Medulla oblongata (tissue), 1 donor: ENCODE results near the gene BBS9.

Source experiments
- DNase-seq: peaks from one replicate; pipeline ENCODE4 v3.0.0-alpha.2; 2015; ENCODE audit errors: extremely low spot score

Gene BBS9

DNA sequence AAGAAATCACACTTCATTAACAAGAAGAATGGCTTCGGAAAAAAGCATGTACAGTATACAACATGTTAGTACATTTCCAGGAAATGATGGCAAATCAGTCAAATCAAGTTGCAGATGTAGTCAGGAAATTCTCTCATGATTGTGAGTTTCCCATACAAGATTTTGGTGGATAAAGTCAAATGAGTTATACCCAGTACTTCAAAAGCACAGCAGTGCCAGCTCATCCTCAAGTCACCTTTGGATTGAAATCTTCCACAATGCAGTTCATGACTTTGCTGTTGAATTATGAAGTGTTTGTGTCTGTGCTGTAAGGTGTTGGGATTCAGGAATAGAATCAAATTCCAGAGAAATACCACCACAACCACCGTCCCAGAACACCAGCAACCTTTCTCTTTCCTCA is 474.7 kb downstream of the BBS9 start:
- DNase-seq: no peak

DNA sequence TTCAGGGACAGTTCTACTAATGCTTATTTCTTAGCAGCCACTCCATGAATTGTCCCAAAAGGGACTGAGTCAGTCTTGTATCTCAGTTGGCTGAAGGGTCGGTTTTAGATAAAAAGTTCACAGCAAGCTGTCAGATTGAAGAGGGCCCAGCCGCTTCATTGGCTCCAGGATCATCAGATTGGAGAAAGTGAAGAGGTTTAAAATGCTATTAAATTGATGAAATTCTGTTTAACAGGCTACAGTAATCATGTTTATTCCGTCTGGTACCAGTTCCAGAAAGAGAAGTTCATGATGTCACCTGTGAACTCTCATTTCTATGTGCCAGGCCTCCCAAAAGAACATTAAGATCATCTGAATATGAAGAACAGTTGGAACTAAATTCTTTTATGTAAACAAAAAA is 481.6 kb downstream of the BBS9 start:
- no peak for DNase-seq

DNA sequence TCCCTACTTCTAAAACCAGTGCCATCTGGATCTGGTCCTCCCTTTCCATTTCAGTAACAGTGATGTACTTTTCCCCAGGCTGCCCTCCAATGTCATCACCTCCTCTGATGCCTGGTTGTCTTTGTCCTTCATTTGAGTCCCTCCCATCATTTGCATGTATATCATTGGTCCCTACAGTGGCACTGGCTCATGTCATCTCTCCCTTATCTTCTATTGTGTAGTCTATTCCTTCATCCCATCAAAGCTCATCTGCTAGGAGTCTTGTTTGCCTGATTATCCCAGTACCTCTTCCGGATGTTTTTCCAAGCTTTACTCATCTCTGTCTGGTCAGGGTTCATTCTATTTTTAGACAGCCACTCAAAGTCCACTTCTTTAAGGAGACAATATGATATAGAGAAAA is 483.1 kb downstream of the BBS9 start:
- no peak for DNase-seq

DNA sequence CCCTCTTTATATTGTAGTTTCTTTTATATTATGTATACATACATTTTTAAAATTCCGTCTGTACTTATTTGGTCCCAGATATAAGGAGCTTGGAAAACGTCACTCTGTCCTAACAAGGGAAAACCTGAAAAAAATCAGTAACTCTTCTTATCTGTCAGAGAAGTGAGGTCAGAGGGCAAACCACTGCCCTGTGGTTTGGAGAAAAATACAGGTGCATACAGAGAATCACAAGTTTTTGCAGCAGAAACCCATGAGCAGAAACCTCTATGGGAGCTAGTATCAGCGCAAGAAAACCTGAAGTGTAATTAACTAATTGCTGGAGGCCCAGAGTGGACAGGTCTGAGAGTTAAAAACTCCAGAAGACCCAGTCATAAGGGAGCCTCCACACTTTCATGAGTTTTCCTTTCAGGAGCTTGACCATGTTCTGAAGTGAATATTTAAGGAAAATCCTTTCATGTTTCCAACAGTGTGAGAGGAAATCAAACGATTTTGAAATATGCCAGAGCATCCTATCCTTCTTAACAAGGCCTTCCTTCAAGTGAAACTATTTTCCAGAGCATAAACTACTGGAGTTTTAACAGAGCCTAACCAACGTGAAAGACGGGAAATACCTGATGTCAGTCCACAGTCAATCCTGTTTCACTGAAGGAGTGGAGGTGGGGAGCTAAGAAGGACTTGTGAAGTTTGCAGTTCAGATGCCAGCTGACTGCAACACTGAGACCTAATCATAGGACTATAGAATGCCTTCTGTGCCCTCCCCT is 485.2 kb downstream of the BBS9 start:
- no peak for DNase-seq

DNA sequence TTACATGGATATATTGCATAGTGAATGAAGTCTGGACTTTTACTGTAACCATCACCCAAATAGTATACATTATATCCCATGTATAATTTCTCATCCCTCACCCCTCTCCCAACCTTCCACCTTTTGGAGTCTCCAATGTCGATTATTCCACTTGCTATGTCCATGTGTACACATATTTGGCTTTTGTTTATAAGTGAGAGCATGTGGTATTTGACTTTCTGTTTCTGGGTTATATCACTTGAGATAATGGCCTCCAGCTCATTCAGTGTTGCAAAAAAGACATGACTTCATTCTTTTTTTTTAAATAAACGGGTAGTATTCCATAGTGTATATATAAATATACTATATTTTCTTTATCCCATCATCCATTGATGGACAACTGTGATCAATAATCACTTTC is 487.4 kb downstream of the BBS9 start:
- no peak for DNase-seq

DNA sequence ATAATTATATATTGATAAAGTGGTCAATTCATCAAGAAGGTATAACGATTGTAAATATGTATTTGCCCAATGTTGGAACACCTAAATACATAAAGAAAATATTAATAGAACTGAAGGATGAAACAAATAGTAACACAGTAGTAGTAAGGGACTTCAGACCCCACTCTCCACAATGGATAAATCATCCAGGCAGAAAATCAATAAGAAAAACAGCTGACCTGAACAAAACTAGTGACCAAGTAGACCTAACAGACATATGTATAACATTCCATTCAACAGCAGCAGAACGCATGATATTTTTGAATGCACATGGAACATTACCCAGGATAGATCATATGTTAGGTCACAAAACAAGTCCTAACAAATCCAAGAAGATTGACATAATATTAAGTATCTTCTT is 489.9 kb downstream of the BBS9 start:
- no peak for DNase-seq

DNA sequence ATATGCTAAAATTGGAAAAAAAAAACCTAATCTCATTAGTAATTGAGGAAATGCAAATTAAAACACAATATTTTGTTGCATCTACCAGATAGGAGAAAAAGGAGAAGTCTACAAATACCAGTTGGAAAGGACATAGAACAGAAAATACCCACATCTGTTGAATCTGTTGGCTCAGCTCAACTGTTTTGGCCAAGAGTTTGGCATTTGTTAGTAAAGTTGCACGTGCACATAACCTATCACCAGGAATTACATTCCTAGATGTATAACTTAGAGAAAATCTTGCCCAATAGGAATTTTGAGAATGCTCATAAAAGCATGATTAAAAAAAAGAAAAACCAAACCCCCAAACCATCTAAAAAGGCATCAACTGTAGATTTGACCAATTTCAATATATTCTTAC is 493.9 kb downstream of the BBS9 start:
- no peak for DNase-seq

DNA sequence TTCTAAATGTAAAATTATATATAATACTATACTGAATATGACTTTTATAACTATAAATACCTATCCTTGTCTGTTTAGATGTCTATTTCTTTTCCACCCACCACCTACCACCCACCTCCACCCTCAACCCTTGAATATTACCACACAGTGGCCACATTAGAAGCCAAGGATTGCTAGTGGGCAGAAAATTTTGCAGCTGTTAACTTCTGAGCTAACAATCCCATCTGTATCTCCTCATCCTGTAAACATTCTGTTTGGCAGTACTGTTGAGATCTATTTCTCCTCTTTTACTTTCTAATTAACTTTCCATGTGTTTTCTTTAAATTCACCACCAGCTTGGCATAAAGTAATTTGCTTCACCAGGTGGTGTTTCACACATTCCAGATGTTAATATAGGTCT is 494.9 kb downstream of the BBS9 start:
- no peak for DNase-seq

DNA sequence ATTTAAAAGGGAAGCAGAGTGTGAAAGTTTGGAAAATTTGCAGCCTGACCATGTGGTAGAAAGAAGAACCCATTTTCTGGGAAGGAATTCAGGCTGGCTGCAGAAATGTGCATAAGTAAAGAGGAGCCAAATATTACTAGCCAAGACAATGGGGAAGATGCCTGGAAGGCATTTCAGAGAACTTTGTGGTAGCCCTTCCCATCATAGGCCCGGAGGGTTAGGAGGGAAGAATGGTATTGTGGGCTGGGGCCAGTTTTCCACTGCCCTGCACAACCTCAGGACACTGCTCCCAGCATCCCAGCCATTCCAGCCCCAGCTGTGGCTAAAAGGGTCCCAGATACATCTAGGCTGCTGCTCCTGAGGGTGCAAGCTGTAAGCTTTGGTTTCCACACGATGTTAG is 497.5 kb downstream of the BBS9 start:
- DNase-seq: no peak

DNA sequence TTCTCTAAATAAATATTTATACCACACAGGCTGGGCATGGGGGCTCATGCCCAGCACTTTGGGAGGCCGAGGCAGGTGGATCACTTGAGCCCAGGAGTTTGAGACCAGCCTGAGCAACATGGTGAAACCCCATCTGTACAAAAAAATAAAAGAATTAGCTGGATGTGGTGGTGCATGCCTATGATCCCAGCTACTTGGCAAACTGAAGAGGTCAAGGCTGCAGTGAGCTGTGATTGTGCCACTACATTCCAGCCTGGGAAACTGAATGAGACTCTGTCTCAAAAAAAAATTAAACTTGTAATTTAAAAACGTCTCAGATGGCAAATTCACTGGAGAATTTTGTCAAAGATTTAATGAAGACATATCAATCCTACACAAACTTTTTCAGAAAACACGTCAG is 498.4 kb downstream of the BBS9 start:
- DNase-seq: no peak

DNA sequence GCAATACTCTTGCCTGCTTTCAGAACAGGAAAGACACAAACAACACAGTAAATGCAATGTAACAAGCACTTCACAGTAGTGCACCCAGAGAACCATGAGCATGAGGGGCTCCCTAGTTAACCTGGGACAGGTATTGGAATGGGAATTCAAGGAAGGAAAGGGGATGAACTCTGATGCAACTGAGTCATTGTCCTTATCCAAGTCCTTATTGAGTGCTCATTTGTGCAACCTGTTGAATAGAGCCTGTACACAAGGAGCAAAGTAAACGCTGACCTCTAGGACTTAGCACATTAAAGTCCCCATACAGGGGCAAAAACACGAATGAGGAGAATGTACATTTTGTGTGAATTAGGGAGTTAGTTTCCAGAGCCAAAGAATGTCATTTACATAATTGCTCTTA is 499.5 kb downstream of the BBS9 start:
- DNase-seq: no peak

DNA sequence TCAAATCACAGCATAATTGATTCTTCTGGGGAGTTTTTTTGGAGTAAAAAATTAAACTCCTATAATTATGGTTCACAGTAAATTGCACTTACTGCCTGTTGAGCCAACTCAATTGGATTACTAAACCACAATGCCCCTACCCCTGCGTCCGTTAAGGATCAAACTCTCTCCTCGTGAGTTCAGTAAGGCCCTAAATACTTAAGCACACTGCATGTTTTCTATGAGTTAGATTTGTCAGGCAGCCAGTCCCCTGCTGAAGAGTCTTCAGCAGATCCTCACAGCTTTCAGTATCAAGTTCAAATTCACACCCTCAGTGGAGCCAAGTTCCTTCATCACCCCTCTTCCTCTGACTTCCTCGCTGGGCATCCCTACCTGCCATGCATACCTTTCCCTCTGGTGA is 501.0 kb downstream of the BBS9 start:
- no peak for DNase-seq

DNA sequence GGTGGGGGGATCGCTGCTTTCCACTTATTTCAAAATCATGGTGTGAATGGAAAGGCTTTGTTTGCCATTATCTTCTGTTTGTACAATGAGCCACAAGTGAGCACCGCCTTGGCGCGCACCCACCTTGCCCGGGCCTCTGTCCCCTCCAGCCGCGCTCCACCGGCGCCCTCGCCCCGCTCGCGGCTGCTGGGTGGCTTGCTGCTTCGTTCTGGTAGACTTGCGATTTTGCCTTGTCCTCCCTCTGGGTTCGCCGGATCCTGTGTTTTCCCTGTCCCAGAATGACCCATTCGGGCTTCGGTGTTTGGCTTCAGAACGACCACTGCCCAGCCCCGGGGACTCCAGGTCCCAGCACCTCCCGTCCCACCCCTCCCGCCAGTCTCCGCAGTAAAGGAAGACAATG is 503.0 kb downstream of the BBS9 start:
- DNase-seq: no peak

DNA sequence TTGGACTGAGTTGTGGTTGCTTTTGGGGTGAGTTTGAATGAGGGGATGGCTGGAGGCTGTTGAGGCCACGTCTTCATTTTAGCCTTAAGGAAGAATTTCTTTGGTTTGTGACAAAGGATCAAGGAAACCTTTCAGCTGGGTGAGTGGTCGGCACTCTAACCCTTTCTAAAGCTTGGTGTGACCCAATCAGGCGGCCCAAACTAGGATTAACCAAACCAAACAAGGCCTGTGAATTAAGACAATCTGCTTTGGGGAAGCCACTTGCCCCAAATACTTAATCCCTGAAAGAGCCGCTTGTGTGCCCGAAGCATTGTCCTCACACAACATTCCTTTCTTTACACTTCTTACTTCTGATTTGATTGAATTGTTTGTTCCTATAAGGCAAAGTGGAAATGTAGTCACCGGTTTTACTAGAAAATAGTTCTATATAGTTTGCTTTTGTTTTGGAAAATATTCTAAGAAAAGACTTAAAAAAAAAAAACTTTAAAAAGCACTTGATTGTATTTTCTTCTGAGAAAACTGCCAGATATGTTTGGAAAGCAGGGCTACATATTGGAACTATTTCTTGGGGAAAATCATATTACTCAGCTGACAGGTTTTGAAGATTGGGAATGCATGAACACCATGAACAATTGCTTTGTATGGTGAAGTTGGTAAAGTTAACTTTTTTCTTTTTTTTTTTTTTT is 503.6 kb downstream of the BBS9 start:
- DNase-seq: no peak

DNA sequence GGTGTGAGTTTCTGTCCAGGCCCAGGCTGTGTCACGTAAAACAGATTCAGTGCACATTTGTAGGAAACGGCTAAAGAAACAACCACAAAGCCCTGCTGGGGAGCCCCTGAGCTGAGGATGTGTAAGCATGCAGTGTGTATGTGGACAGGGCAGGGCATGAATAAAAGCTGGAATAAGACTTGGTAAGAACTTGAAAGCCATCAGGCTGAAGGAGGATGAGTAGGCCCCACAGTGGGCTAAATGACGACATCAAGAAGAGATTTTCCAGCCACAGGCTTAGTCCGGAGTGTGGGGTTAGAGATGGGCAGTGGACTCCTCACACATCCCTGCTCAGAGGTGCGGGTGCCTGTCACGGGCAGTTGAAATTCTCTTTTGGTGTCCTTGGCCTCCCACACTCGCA is 505.2 kb downstream of the BBS9 start:
- no peak for DNase-seq

DNA sequence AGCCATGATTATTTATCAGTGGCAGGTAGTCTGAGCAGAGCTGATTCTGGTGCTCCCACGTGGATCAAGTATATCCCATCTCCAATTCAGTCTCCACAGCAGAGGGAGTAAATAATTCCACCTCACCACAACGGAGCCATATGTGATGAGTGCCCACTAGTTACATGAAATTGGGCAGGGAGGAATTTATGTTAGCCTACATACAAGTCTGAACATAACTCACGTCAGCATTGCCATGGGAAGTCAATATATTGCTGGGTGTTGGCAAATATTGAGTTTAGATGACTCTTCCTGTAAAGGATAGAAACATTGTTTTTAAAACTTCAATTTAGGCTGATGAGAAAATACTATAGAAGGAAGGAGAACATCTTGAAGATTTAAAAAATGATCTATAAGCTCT is 507.0 kb downstream of the BBS9 start:
- DNase-seq: no peak

DNA sequence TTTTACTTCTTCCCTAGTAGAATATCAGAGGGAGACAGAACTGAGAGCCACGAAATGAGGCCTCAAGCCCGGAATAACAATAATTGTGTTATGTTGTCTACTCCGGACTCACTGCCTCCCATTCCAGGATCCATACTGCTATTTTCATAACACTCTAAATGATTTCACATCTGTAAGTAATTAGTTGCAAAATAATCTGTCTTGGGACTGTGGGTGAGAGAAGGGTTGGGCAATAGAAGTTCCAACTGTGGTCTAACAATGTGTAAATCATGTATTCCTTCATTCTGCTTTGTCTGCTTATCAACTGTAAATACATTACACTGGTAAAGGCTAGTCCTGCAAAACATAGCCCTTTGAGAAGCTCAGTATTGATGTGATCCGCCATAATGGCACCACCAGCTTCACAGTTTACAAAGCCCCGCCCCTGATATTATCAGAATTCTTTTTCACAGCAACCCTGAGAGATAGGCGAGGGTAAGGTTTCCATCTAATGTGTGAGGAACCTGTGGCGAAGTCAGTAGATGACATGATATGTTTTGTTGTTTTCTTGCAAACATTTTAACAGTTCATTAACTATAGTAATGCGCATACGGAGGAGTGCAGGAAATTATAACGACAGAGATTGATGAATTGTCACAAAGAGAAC is 510.3 kb downstream of the BBS9 start:
- DNase-seq: no peak

DNA sequence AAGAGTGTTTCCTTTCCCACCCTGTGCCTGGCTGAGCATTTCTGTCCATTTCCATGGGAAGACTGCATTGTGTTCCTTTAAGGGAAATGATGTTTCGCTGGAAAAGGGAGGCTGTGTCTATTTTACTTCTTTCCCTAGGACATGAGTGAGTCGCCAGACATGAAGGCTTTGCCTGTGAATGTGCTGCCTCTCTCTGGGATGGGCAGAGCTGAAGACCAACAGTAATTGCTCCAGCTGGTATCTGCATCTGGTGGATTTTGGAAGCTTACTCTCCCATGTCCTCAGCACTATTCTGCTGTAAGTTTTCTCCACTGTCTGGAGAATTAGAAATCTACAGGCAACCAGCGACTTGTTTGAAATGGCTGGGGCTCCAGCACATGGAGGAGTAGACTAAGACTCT is 511.4 kb downstream of the BBS9 start:
- no peak for DNase-seq

DNA sequence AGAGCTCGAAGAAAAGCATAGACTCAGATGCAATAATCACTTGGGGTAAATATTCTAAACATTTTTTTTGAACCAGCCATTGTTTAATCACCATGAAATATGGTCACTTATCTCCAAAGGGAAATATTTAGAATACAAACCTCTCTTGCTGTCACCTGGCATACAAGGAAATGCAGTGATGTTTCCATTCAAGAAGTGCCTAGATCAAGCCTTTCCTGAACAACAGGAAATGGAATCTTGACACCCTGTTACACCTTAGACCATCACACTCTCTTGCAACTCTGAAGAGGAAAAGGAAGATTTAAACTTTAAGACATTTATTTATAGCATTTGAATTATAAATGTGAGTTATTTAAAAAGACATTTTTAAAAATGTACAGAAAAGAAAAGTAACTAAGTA is 512.9 kb downstream of the BBS9 start:
- no peak for DNase-seq

DNA sequence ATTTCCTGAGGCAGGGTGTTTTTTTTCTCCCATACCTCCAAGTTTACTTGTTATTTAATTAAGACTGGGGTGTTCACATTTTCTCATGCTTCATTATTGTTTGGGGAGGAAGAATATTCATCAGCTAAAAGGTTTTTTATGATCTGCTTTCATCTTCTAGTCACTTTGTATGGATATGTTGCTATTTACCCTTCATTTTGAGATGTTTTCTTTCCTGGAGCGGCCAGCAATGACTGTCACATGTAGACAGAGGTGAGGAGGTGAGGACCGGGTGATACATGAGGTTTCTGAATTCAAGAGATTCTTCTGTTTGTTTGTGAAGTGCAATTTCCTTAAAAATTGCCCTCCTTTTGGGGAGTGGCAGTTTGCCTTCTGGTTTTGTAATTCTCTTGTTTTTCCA is 514.2 kb downstream of the BBS9 start:
- DNase-seq: no peak

DNA sequence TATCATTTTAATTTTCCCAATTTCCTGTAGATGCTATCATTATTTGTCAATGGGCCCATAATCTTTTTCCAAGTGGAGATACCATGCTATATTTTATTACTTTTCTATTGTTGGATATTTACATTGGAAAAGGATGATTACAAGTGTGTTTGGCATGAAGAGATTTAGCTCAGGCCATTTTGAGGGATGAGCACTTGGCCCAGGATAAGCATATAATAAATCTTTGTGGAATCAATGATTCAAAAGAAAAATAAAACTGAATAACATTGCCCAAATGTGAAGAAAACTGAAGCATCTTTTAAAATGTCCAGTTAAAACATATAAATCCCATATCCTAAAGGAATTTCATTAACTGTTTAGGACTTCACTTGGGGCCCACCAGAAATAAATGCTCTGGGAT is 515.1 kb downstream of the BBS9 start:
- no peak for DNase-seq

DNA sequence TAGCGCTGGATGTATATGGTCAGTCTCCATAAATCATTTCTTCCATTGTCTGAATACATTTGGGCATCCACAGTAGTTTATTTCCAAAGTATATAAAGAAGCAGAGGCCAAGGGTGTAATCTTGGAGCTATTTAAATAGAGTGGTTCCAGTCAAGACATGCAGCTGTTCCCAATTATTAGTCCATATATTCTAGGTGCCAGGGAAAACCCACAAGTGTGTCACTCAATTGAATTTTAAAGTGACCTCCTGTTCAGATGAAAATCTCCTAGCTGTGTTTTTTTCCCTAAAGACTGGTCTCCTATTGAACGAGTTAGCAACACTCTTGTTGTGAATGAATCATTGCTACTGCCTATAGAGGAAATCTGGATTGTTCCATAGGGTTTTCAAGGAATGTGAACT is 515.7 kb downstream of the BBS9 start:
- DNase-seq: no peak

DNA sequence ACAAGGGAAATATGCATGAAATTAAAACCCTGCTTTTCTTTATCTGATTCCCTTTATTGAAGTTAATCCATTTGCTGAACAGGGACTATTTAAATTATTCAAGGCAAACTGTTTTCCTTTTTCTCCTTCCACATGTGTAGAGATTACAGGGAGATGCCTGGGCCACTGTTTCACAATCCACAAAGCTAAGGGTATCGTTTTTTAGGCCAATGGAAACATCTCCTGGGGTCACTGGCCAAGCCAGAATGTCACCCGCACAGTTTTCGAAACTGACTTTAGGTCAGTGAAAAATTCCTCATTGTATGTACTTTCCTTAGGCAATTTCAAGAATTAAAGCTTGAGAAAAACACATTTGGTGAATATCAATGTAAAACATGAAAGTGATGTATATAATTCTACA is 516.8 kb downstream of the BBS9 start:
- DNase-seq: no peak
